Head of caudate nucleus (tissue), 42 donors: ENCODE results near the gene NAA30.

Source experiments
- DNase-seq, 42 donors: peaks; one replicate each; pipeline versions ENCODE4 v3.0.0 to v3.0.0-alpha.2; 2020 to 2021; ENCODE audit warnings: mixed read lengths in 7 of 42
- intact Hi-C: fragments of 100-400 bp; cut with DNase I; formaldehyde crosslinking; loops from one replicate; pipeline ENCODE4 v1.15.0; 2022

NAA30 gene

GRCh38 chr14:57390806-57391516 lies 575 bp downstream of the NAA30 start:
- intact Hi-C loops = no loop called here
- peak in 33 of 42 donors; percentile 4 to 57 (median 30) for DNase-seq

GRCh38 chr14:57391517-57392195 lies 1.3 kb downstream of the NAA30 start:
- intact Hi-C loops = no loop called here
- DNase-seq = peak in 4 of 42 donors; percentile 7 to 37 (median 16)

GRCh38 chr14:57392830-57393229 lies 2.4 kb downstream of the NAA30 start:
- no peak for DNase-seq
- intact Hi-C loops = no loop called here

GRCh38 chr14:57400556-57401494 lies 10.4 kb downstream of the NAA30 start:
- intact Hi-C loops = no loop called here
- peak in 3 of 42 donors; percentile 15 to 29 (median 22) for DNase-seq

GRCh38 chr14:57401501-57401900 lies 11.1 kb downstream of the NAA30 start:
- intact Hi-C loops = no loop called here
- no peak for DNase-seq

- DNase-seq = no peak
- intact Hi-C loops = no loop called here
Measured at GRCh38 chr14:57402173-57402852, 11.9 kb downstream of the NAA30 start.

GRCh38 chr14:57403521-57403864 lies 13.1 kb downstream of the NAA30 start:
- intact Hi-C loops = no loop called here
- DNase-seq = no peak

GRCh38 chr14:57405562-57405961 lies 15.2 kb downstream of the NAA30 start:
- no peak for DNase-seq
- intact Hi-C loops = no loop called here

- no peak for DNase-seq
- intact Hi-C loops = no loop called here
Measured at GRCh38 chr14:57408037-57408436, 17.7 kb downstream of the NAA30 start.

- intact Hi-C loops = no loop called here
- no peak for DNase-seq
Measured at GRCh38 chr14:57408634-57409033, 18.2 kb downstream of the NAA30 start.

GRCh38 chr14:57412341-57412740 lies 22.0 kb downstream of the NAA30 start:
- intact Hi-C loops = no loop called here
- DNase-seq = no peak

GRCh38 chr14:57413849-57414248 lies 23.5 kb downstream of the NAA30 start:
- DNase-seq = no peak
- intact Hi-C loops = no loop called here

- DNase-seq = no peak
- intact Hi-C loops = no loop called here
Measured at GRCh38 chr14:57417228-57417627, 26.8 kb downstream of the NAA30 start.

GRCh38 chr14:57418999-57419398 lies 28.6 kb downstream of the NAA30 start:
- no peak for DNase-seq
- intact Hi-C loops = no loop called here

GRCh38 chr14:57420033-57420432 lies 29.6 kb downstream of the NAA30 start:
- DNase-seq = no peak
- intact Hi-C loops = no loop called here

- intact Hi-C loops = no loop called here
- DNase-seq = no peak
Measured at GRCh38 chr14:57420986-57421385, 30.6 kb downstream of the NAA30 start.

- no peak for DNase-seq
- intact Hi-C loops = no loop called here
Measured at GRCh38 chr14:57435923-57436322, 45.5 kb downstream of the NAA30 start.

GRCh38 chr14:57461777-57462320 lies 71.5 kb downstream of the NAA30 start:
- intact Hi-C loops = no loop called here
- DNase-seq = no peak

- intact Hi-C loops = no loop called here
- no peak for DNase-seq
Measured at GRCh38 chr14:57462551-57462950, 72.2 kb downstream of the NAA30 start.
